ENCODE data around the gene RELN. TPM values are rescaled to one million over a fixed set of nuclear protein-coding genes. Genes with fewer than 3 reads are reported as not detected.
"Not testable (repeated sequence)": the region's sequence is repeated elsewhere in the genome, so short reads cannot be mapped to it uniquely, and the experiment has no call there.

RELN gene
- total RNA-seq, 4 donors from 2014 or later, result 1.2 to 7.1 (median 3.7) TPM

- ATAC-seq (ENCODE audit: low FRiP score) (no peak), DNase-seq (ENCODE audit: low spot score) (no peak)
- no peak for TF ChIP-seq CTCF (IDR thresholded peaks at IDR 0.05)
These were observed 67.8 kb downstream of the RELN start for GRCh38 chr7:103921692-103922091.

GRCh38 chr7:103919272-103919868 is 70.1 kb downstream of the RELN start:
- ATAC-seq (ENCODE audit: low FRiP score), result no peak
- no peak for DNase-seq (ENCODE audit: low spot score)
- no peak for TF ChIP-seq CTCF (IDR thresholded peaks at IDR 0.05)

- DNase-seq (ENCODE audit: low spot score), result no peak
- no peak for ATAC-seq (ENCODE audit: low FRiP score)
- TF ChIP-seq CTCF (IDR thresholded peaks at IDR 0.05), result no peak
These were observed 70.7 kb downstream of the RELN start for GRCh38 chr7:103918631-103919271.

- ATAC-seq (ENCODE audit: low FRiP score), result no peak
- TF ChIP-seq CTCF (IDR thresholded peaks at IDR 0.05), result no peak
These were observed 73.6 kb downstream of the RELN start for GRCh38 chr7:103915680-103916357.

GRCh38 chr7:103914147-103914899 is 75.1 kb downstream of the RELN start:
- ATAC-seq (ENCODE audit: low FRiP score), result no peak
- DNase-seq (ENCODE audit: low spot score), result no peak
- no peak for TF ChIP-seq CTCF (IDR thresholded peaks at IDR 0.05)

More at GRCh38 chr7:103915680-103916357, 73.6 kb downstream of the RELN start:
- DNase-seq (ENCODE audit: low spot score), result no peak

GRCh38 chr7:103912891-103913605 is 76.4 kb downstream of the RELN start:
- DNase-seq (ENCODE audit: low spot score) (no peak), ATAC-seq (ENCODE audit: low FRiP score) (no peak)
- no peak for TF ChIP-seq CTCF (IDR thresholded peaks at IDR 0.05)

GRCh38 chr7:103911015-103911414 is 78.4 kb downstream of the RELN start:
- not testable (repeated sequence) for ATAC-seq (ENCODE audit: low FRiP score); DNase-seq (ENCODE audit: low spot score)

Data from omental fat pad (tissue), 4 donors.